Fibroblast of lung (primary cell): Measurements from ENCODE around the gene GRID1.

Experiments
- CTCF ChIP-seq, 2 donors: IDR thresholded peaks in 1 of 2; conservative IDR thresholded peaks in 1 of 2; 1 replicate in 1 of 2; 2 replicates in 1 of 2; pipeline ENCODE4 v1.5.1; 2011 to 2012; ENCODE audit warnings: low read length in 2 of 2, control low read depth in 1 of 2, inconsistent platforms in 1 of 2, low read depth in 1 of 2, mild to moderate bottlenecking in 1 of 2
- EZH2 ChIP-seq: IDR thresholded peaks from 2 replicates; pipeline ENCODE4 v1.5.1; 2012; ENCODE audit warnings: low read length, control low read depth, mild to moderate bottlenecking; ENCODE audit errors: missing control alignments

- no peak for TF ChIP-seq CTCF (conservative IDR thresholded peaks at IDR 0.05 in 1 of 2, IDR thresholded peaks at IDR 0.05 in 1 of 2; ENCODE audit: low read depth in 1 of 2, low read length in 2 of 2)
- no peak for TF ChIP-seq EZH2
Observed at GRCh38 chr10:85901599-85901998, 465.0 kb downstream of the GRID1 start.
